B cell (primary cell): ENCODE data around the gene EXOC1. TPM values are rescaled to one million over a fixed set of nuclear protein-coding genes. Genes with fewer than 3 reads are reported as not detected.

ENCODE experiments used
- ATAC-seq: fragments of 200-7000 bp; cut with Tn5 transposase; one replicate; pipeline ENCODE4 v1.10.0; 2021; ENCODE audit warnings: low read depth, mild to moderate bottlenecking, moderate number of reproducible peaks, moderate library complexity
- CTCF ChIA-PET: fragments of 350-600 bp; sonication (Branson Sonifier 250); formaldehyde crosslinking; loops from one replicate; lab custom pipeline; 2021; ENCODE audit warnings: antibody characterized with exemption, inconsistent platforms; lab: Charles Lee
- POLR2A ChIA-PET: fragments of 350-600 bp; sonication (Branson Sonifier 250); formaldehyde crosslinking; loops from one replicate; lab custom pipeline; 2021; ENCODE audit warnings: antibody characterized with exemption; lab: Charles Lee
- DNase-seq: peaks from one replicate; pipeline ENCODE4 v3.0.0; 2013
- H2AFZ ChIP-seq: 2 replicates; pipeline ENCODE4 v1.6.1; 2012; ENCODE audit warnings: mild to moderate bottlenecking, low read depth, low read length; ENCODE audit not compliant: insufficient read depth, poor library complexity, severe bottlenecking
- H3K27ac ChIP-seq, 2 donors: 1 replicate in 1 of 2; 2 replicates in 1 of 2; pipeline ENCODE4 v1.5.1; 2012 to 2013; ENCODE audit warnings: low read length in 2 of 2, mild to moderate bottlenecking in 2 of 2, moderate library complexity in 1 of 2
- H3K27me3 ChIP-seq, 4 experiments: fragments of 200-600 bp in 1 of 4; sonication (generic) in 1 of 4; replicated peaks in 1 of 4; 1 replicate in 2 of 4; 2 replicates in 2 of 4; pipeline versions ENCODE4 v1.6.1 to v1.7.0; 2013 to 2016; ENCODE audit warnings: low read length in 3 of 4, mild to moderate bottlenecking in 2 of 4, mixed read lengths in 1 of 4, moderate library complexity in 1 of 4; ENCODE audit not compliant: insufficient read depth in 4 of 4, control insufficient read depth in 3 of 4; ENCODE audit errors: control extremely low read depth in 1 of 4
- H3K36me3 ChIP-seq, 2 experiments: replicated peaks in 1 of 2; 1 replicate in 1 of 2; 2 replicates in 1 of 2; pipeline versions ENCODE4 v1.6.1 to v1.7.1; 2013; ENCODE audit warnings: low read length in 1 of 2; ENCODE audit not compliant: insufficient read depth in 2 of 2, control insufficient read depth in 1 of 2; ENCODE audit errors: control extremely low read depth in 1 of 2, extremely low read depth in 1 of 2
- H3K4me1 ChIP-seq, 2 donors: fragments of 200-600 bp in 1 of 2; sonication (generic) in 1 of 2; 1 replicate in 1 of 2; 2 replicates in 1 of 2; pipeline versions ENCODE4 v1.5.1 to v1.6.1; 2013 to 2017; ENCODE audit warnings: low read length in 2 of 2; ENCODE audit not compliant: control insufficient read depth in 2 of 2, insufficient read depth in 2 of 2
- H3K4me2 ChIP-seq: replicated peaks from 2 replicates; pipeline ENCODE3; 2012; ENCODE audit warnings: mild to moderate bottlenecking, low read depth, low read length; ENCODE audit not compliant: poor library complexity, severe bottlenecking
- H3K4me3 ChIP-seq, 5 experiments: fragments of 200-600 bp in 1 of 5; sonication (generic) in 1 of 5; 1 replicate in 3 of 5; 2 replicates in 2 of 5; pipeline versions ENCODE4 v1.5.1 to v1.7.0; 2011 to 2016; ENCODE audit warnings: low read length in 4 of 5, mild to moderate bottlenecking in 4 of 5, low read depth in 2 of 5, control low read depth in 1 of 5, moderate library complexity in 1 of 5; ENCODE audit not compliant: insufficient read depth in 1 of 5; ENCODE audit errors: control extremely low read depth in 1 of 5, extremely low read depth in 1 of 5
- H3K79me2 ChIP-seq: fragments of 200-600 bp; sonication (generic); one replicate; pipeline ENCODE4 v1.6.0; 2016; ENCODE audit warnings: low read length; ENCODE audit not compliant: control insufficient read depth, insufficient read depth
- H3K9ac ChIP-seq: fragments of 200-600 bp; sonication (generic); 2 replicates; pipeline ENCODE4 v1.6.1; 2017; ENCODE audit warnings: mild to moderate bottlenecking, low read length, moderate library complexity
- H3K9me3 ChIP-seq, 3 donors: one replicate each; pipeline versions ENCODE4 v1.6.1 to v1.7.1; 2013; ENCODE audit warnings: low read length in 2 of 3; ENCODE audit not compliant: control insufficient read depth in 2 of 3, insufficient read depth in 1 of 3; ENCODE audit errors: control extremely low read depth in 1 of 3
- H4K20me1 ChIP-seq: 2 replicates; pipeline ENCODE4 v1.6.0; 2012; ENCODE audit warnings: mild to moderate bottlenecking, low read length; ENCODE audit not compliant: insufficient read depth, control insufficient read depth, poor library complexity, severe bottlenecking
- H3K27ac Mint-ChIP-seq: one replicate; pipeline ENCODE4 v1.8.0; 2021; ENCODE audit warnings: mixed read lengths
- H3K27me3 Mint-ChIP-seq: one replicate; pipeline ENCODE4 v1.8.0; 2021; ENCODE audit warnings: mixed read lengths
- H3K4me1 Mint-ChIP-seq: one replicate; pipeline ENCODE4 v1.8.0; 2021; ENCODE audit warnings: mixed read lengths
- H3K4me3 Mint-ChIP-seq: one replicate; pipeline ENCODE4 v1.8.0; 2021; ENCODE audit warnings: mixed read lengths
- H3K9me3 Mint-ChIP-seq: one replicate; pipeline ENCODE4 v1.8.0; 2022; ENCODE audit warnings: mixed read lengths; ENCODE audit not compliant: insufficient read depth
- EZH2 ChIP-seq: IDR thresholded peaks from 2 replicates; pipeline ENCODE4 v1.6.1; 2012; ENCODE audit warnings: borderline replicate concordance, low read depth, mild to moderate bottlenecking, moderate library complexity, low read length; ENCODE audit not compliant: insufficient read depth, poor library complexity, severe bottlenecking
- WGBS: methylation state at CpG from one replicate; pipeline ENCODE4 v1.1.5; 2013; ENCODE audit warnings: missing lambda C conversion rate; ENCODE audit not compliant: insufficient coverage; 5-methylcytosine and 5-hydroxymethylcytosine counted together
- intact Hi-C: fragments of 100-400 bp; cut with micrococcal nuclease; formaldehyde crosslinking; loops from one replicate; pipeline ENCODE4 v1.10.0; 2022
- polyA plus RNA-seq: library from polyadenylated mRNA; depleted of rRNA; stranded (reverse); fragments of >200 nt; gene quantifications from 2 replicates; pipeline ENCODE4 v1.2.3, GENCODE V29; 2012
- total RNA-seq, 2 donors: library from RNA; stranded (reverse); fragments of 120-200 nt in 1 of 2; gene quantifications; 1 replicate in 1 of 2; 2 replicates in 1 of 2; pipeline versions ENCODE4 v1.2.3 to v1.2.4, GENCODE V29; 2013 to 2022
- TF ChIP-seq, protein P1 (sequence below): fragments of 200-600 bp; IDR thresholded peaks from one replicate; pipeline ENCODE4 v1.8.0; 2022; ENCODE audit warnings: antibody characterized with exemption, mild to moderate bottlenecking

EXOC1 gene
- total and polyA plus RNA-seq, 2 donors (not counting 1 experiment from before 2014, with no cell fraction given): 10.0 to 42.5 TPM

DNA sequence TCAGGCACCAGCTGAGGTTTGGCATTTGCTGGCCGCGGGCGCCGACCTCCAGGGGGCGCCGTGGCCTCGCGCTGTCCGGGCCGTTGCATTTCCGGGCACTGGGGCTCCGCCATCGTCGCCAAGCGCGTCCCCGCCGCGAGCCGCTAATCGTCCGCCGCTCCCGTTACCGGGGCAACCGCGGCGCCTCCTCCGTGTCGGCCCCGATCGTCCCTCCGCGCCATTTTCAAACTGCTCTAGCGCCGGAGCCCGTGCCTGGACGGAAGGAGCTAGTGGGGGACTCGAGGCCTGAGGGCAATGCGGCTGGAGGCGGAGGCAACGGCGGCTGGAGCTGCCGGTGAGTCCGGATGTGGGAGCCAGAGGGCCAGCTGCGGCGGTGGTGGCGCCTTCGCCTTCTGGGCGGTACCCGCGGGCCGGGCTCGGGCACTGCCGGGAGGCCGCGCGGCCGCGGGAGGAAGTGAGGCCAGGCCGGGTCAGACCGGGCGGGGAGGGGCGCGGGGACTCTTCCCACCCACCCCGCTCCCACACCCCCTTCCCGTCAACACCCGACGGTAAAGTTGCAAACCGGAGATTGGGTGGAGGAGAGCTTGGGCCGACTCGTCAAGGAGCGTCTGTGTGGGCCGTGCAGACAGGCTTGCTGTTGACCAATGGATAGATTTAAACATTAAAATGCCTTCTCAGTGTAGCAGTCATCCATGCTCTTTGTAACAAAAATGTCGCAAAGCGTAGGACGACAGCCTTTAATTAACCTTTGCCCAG is 95.5 kb downstream of the EXOC1 start, which contains the start of gene CEP135:
TSS of gene CEP135 (plus strand) at position 220 of the 756 bp plus-strand sequence. CDS start 3,186 bp downstream, outside the sequence.
- peak; percentile 78 for ATAC-seq
- DNase-seq: peak; percentile 96
- peak within 1 kb of the TSS; percentile 80 for H2AFZ ChIP-seq
- H3K27me3 Mint-ChIP-seq: no peaks in the 10 kb centered on the region
- peak within 1 kb of the TSS; percentile 100 for H3K27ac ChIP-seq
- H3K27me3 ChIP-seq: no peaks in the 10 kb centered on the region
- WGBS: 0% methylated on average over 60 of the region's 77 CpGs
- peaks cover 0 to 15% of the 10 kb centered on the region in 2 experiments for H3K36me3 ChIP-seq
- peaks cover 35% of the 10 kb centered on the region for H3K79me2 ChIP-seq
- H3K4me3 ChIP-seq: peak within 1 kb of the TSS; percentile 73 to 91 (median 87)
- CTCF ChIA-PET: interaction anchor here (0.6 to 3.3 kb wide), 24 partner anchors 8 to 958 kb away, joined by 3 to 22 read pairs (median 5); partner anchors contain the start of genes AASDH, EXOC1, PAICS and PPAT
- peaks cover 53% of the 10 kb centered on the region for H3K4me1 Mint-ChIP-seq
- H4K20me1 ChIP-seq: no peaks in the 10 kb centered on the region
- POLR2A ChIA-PET: interaction anchor here (0.6 to 2.6 kb wide), 7 partner anchors 15 to 554 kb away, joined by 3 to 14 read pairs (median 6); partner anchors contain the start of genes AASDH, EXOC1, PAICS and TMEM165
- no peaks in the 10 kb centered on the region for H3K9me3 ChIP-seq
- peak within 1 kb of the TSS; percentile 99 for H3K9ac ChIP-seq
- H3K4me1 ChIP-seq: peaks cover 30 to 37% of the 10 kb centered on the region in 2 donors
- peak within 1 kb of the TSS; percentile 89 for H3K4me3 Mint-ChIP-seq
- H3K4me2 ChIP-seq: peak within 1 kb of the TSS; percentile 78
- H3K9me3 Mint-ChIP-seq: no peaks in the 10 kb centered on the region
- H3K27ac Mint-ChIP-seq: peak within 1 kb of the TSS; percentile 98
- intact Hi-C loops: loop anchor here (1.0 to 5.0 kb wide), 14 partner anchors 42 to 1028 kb away; partner anchors contain the start of genes AASDH, CLOCK, EXOC1 and NOA1
- TF ChIP-seq, protein P1, sequence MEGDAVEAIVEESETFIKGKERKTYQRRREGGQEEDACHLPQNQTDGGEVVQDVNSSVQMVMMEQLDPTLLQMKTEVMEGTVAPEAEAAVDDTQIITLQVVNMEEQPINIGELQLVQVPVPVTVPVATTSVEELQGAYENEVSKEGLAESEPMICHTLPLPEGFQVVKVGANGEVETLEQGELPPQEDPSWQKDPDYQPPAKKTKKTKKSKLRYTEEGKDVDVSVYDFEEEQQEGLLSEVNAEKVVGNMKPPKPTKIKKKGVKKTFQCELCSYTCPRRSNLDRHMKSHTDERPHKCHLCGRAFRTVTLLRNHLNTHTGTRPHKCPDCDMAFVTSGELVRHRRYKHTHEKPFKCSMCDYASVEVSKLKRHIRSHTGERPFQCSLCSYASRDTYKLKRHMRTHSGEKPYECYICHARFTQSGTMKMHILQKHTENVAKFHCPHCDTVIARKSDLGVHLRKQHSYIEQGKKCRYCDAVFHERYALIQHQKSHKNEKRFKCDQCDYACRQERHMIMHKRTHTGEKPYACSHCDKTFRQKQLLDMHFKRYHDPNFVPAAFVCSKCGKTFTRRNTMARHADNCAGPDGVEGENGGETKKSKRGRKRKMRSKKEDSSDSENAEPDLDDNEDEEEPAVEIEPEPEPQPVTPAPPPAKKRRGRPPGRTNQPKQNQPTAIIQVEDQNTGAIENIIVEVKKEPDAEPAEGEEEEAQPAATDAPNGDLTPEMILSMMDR: peak; percentile 99
- TF ChIP-seq EZH2: no peak
